H1 (cell line): ENCODE measurements around the gene UBE2E2.

ENCODE experiments used
- EZH2 ChIP-seq: fragments of 200-600 bp; sonication (generic); IDR thresholded peaks from 2 replicates; pipeline ENCODE4 v1.7.1; 2012; ENCODE audit warnings: low read depth, mild to moderate bottlenecking, moderate library complexity, low read length, inconsistent platforms; ENCODE audit not compliant: severe bottlenecking
- POLR2A ChIP-seq, 2 experiments: IDR thresholded peaks; 1 replicate in 1 of 2; 2 replicates in 1 of 2; pipeline ENCODE4 v1.6.1; 2011; ENCODE audit warnings: low read depth in 2 of 2, low read length in 2 of 2, mild to moderate bottlenecking in 2 of 2; ENCODE audit errors: control extremely low read depth in 1 of 2
- SP1 ChIP-seq: IDR thresholded peaks from 2 replicates; pipeline ENCODE4 v1.6.1; 2011; ENCODE audit warnings: low read depth, low read length

DNA sequence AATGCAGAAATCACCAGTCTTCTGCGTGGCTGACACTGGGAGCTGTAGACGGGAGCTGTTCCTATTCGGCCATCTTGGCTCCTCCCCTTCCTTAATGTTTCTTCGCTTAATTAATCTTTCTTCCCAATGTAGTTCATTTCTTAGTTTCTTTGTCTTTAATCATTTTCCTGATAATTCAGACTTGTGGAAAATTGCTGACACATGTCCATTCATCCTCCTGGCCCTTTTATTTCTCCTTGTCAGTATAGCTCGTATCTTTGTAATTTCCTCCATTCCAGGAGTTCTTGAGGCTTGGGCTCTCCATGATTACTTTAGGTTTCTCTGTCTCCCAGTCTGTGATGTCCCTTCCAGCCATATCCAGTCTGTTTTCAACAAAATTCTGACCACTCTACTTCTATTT is 98.7 kb downstream of the UBE2E2 start:
- no peak for TF ChIP-seq EZH2
- TF ChIP-seq POLR2A (IDR thresholded peaks at IDR 0.05; ENCODE audit: control extremely low read depth in 1 of 2, low read depth in 2 of 2, low read length in 2 of 2): no peak
- no peak for TF ChIP-seq SP1
